ENCODE data around the gene EID2B. TPM values are rescaled to one million over a fixed set of nuclear protein-coding genes. Genes with fewer than 3 reads are reported as not detected.

EID2B gene
- total RNA-seq, 2 experiments from 2014 or later, result 3.0 TPM

GRCh38 chr19:39501340-39501739, 31.3 kb downstream of the EID2B start:
- H3K4me1 Mint-ChIP-seq (ENCODE audit: low read depth), result peaks cover 24% of the 10 kb centered on the region

GRCh38 chr19:39500543-39500942, 32.1 kb downstream of the EID2B start:
- intact Hi-C loops (cut with micrococcal nuclease), result no loop called here
- Mint-ChIP-seq H3K9me3 (no peaks in the 10 kb centered on the region), H3K27ac (no peak overlapping the region), H3K4me3 (no peak overlapping the region), H3K27me3 (peaks cover 58% of the 10 kb centered on the region), H3K36me3 (ENCODE audit: low read depth) (no peaks in the 10 kb centered on the region), H3K4me1 (ENCODE audit: low read depth) (peaks cover 21% of the 10 kb centered on the region)
- ATAC-seq (no peak), DNase-seq (no peak)
- ChIA-PET CTCF (interaction anchor here (0.6 to 5.9 kb wide), 4 partner anchors 26 to 59 kb away, joined by 3 to 29 read pairs (median 3); partner anchors contain the start of genes EID2B and SUPT5H), POLR2A (interaction anchor here (0.7 to 1.8 kb wide), 4 partner anchors 11 to 67 kb away, joined by 3 to 4 read pairs (median 4); partner anchors contain the start of gene RPS16)
- TF ChIP-seq CTCF (IDR thresholded peaks at IDR 0.05), result no peak

More at GRCh38 chr19:39501340-39501739, 31.3 kb downstream of the EID2B start:
- intact Hi-C loops (cut with micrococcal nuclease), result no loop called here
- ATAC-seq (no peak), DNase-seq (no peak)
- no peak overlapping the region for H3K27ac Mint-ChIP-seq
- peaks cover under 1% of the 10 kb centered on the region for H3K9me3 Mint-ChIP-seq
- no peaks in the 10 kb centered on the region for H3K36me3 Mint-ChIP-seq (ENCODE audit: low read depth)
- POLR2A ChIA-PET, result interaction anchor here (0.7 to 1.4 kb wide), 2 partner anchors 38 to 67 kb away, joined by 3 to 4 read pairs; no protein-coding TSS in a partner anchor
- no peak overlapping the region for H3K4me3 Mint-ChIP-seq
- peaks cover 61% of the 10 kb centered on the region for H3K27me3 Mint-ChIP-seq
- TF ChIP-seq CTCF (IDR thresholded peaks at IDR 0.05), result no peak
- CTCF ChIA-PET, result interaction anchor here (1.0 to 5.9 kb wide), 2 partner anchors 32 to 56 kb away, joined by 3 to 29 read pairs; partner anchors contain the start of genes EID2B and SUPT5H

- Mint-ChIP-seq H3K36me3 (ENCODE audit: low read depth) (no peaks in the 10 kb centered on the region), H3K4me3 (peak overlapping the region; percentile 32), H3K9me3 (no peaks in the 10 kb centered on the region), H3K27me3 (peaks cover 57% of the 10 kb centered on the region), H3K27ac (no peak overlapping the region), H3K4me1 (ENCODE audit: low read depth) (peaks cover 21% of the 10 kb centered on the region)
- POLR2A ChIA-PET, result interaction anchor here (1.0 to 1.8 kb wide), 3 partner anchors 53 to 66 kb away, joined by 4 read pairs; partner anchors contain the start of gene RPS16
- ATAC-seq (no peak), DNase-seq (no peak)
- no peak for TF ChIP-seq CTCF (IDR thresholded peaks at IDR 0.05)
- intact Hi-C loops (cut with micrococcal nuclease), result no loop called here
- CTCF ChIA-PET, result interaction anchor here (0.9 to 5.9 kb wide), 3 partner anchors 25 to 33 kb away, joined by 3 to 29 read pairs (median 4); partner anchors contain the start of gene EID2B
Measured at GRCh38 chr19:39499932-39500331, 32.7 kb downstream of the EID2B start.

GRCh38 chr19:39498798-39499642, 33.6 kb downstream of the EID2B start, which contains the start of gene DLL3:
Gene DLL3 (plus strand): TSS chr19:39498947. CDS start chr19:39498975, 28 bp downstream.
- intact Hi-C loops (cut with micrococcal nuclease), result no loop called here
- H3K9me3 Mint-ChIP-seq, result no peaks in the 10 kb centered on the region
- H3K4me1 Mint-ChIP-seq (ENCODE audit: low read depth), result peaks cover 21% of the 10 kb centered on the region
- H3K27ac Mint-ChIP-seq, result no peak within 1 kb of the TSS
- ChIA-PET POLR2A (interaction anchor here (1.0 to 1.8 kb wide), 4 partner anchors 17 to 64 kb away, joined by 3 to 7 read pairs (median 4); partner anchors contain the start of gene SUPT5H), CTCF (interaction anchor here (0.7 to 5.9 kb wide), 5 partner anchors 17 to 35 kb away, joined by 3 to 29 read pairs (median 6); partner anchors contain the start of gene EID2B)
- ATAC-seq (no peak), DNase-seq (peak; percentile 23)
- H3K36me3 Mint-ChIP-seq (ENCODE audit: low read depth), result no peaks in the 10 kb centered on the region
- peaks cover 48% of the 10 kb centered on the region for H3K27me3 Mint-ChIP-seq
- TF ChIP-seq CTCF (IDR thresholded peaks at IDR 0.05), result no peak
- H3K4me3 Mint-ChIP-seq, result peak within 1 kb of the TSS; percentile 55
